HL-60 (cell line): ENCODE measurements around the gene TADA2A.

Source experiments
- DNase-seq, 2 experiments: peaks; one replicate each; pipeline ENCODE4 v3.0.0-alpha.2; 2010 to 2020; ENCODE audit warnings: low read depth in 1 of 2, low spot score in 1 of 2
- H3K27ac ChIP-seq: fragments of 250-450 bp; sonication (Bioruptor Pico); replicated peaks from 2 replicates; pipeline ENCODE4 v1.5.1; 2020; ENCODE audit warnings: mild to moderate bottlenecking, moderate library complexity
- H3K27me3 ChIP-seq: fragments of 250-450 bp; sonication (Bioruptor Pico); 2 replicates; pipeline ENCODE4 v1.5.1; 2021; ENCODE audit warnings: mild to moderate bottlenecking, moderate library complexity; ENCODE audit not compliant: insufficient read depth, poor library complexity, severe bottlenecking
- H3K4me3 ChIP-seq: replicated peaks from 2 replicates; pipeline ENCODE4 v1.5.1; 2011; ENCODE audit warnings: mild to moderate bottlenecking, control low read depth, low read length; ENCODE audit not compliant: insufficient read depth
- GABPA ChIP-seq: IDR thresholded peaks from 2 replicates; pipeline ENCODE4 v1.6.1; 2012; ENCODE audit warnings: low read depth
- POLR2AphosphoS5 ChIP-seq: IDR thresholded peaks from 2 replicates; pipeline ENCODE4 v1.6.1; 2012; ENCODE audit warnings: low read depth
- SPI1 ChIP-seq: IDR thresholded peaks from 2 replicates; pipeline ENCODE4 v1.6.1; 2012; ENCODE audit warnings: low read depth, mild to moderate bottlenecking, borderline replicate concordance
- TF ChIP-seq, protein P1 (sequence below): IDR thresholded peaks from 2 replicates; pipeline ENCODE4 v1.6.1; 2012; ENCODE audit warnings: low read depth; ENCODE audit not compliant: insufficient replicate concordance
- TF ChIP-seq, protein P2 (sequence below): IDR thresholded peaks from one replicate; pipeline ENCODE4 v1.5.1; 2011; ENCODE audit warnings: low read length, control low read depth, inconsistent platforms; ENCODE audit not compliant: insufficient read depth

The TADA2A gene

GRCh38 chr17:37382056-37382455, 24.6 kb upstream of the TADA2A start:
- TF ChIP-seq, protein P1, sequence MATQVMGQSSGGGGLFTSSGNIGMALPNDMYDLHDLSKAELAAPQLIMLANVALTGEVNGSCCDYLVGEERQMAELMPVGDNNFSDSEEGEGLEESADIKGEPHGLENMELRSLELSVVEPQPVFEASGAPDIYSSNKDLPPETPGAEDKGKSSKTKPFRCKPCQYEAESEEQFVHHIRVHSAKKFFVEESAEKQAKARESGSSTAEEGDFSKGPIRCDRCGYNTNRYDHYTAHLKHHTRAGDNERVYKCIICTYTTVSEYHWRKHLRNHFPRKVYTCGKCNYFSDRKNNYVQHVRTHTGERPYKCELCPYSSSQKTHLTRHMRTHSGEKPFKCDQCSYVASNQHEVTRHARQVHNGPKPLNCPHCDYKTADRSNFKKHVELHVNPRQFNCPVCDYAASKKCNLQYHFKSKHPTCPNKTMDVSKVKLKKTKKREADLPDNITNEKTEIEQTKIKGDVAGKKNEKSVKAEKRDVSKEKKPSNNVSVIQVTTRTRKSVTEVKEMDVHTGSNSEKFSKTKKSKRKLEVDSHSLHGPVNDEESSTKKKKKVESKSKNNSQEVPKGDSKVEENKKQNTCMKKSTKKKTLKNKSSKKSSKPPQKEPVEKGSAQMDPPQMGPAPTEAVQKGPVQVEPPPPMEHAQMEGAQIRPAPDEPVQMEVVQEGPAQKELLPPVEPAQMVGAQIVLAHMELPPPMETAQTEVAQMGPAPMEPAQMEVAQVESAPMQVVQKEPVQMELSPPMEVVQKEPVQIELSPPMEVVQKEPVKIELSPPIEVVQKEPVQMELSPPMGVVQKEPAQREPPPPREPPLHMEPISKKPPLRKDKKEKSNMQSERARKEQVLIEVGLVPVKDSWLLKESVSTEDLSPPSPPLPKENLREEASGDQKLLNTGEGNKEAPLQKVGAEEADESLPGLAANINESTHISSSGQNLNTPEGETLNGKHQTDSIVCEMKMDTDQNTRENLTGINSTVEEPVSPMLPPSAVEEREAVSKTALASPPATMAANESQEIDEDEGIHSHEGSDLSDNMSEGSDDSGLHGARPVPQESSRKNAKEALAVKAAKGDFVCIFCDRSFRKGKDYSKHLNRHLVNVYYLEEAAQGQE, result no peak
- no peak overlapping the region for H3K4me3 ChIP-seq
- H3K27me3 ChIP-seq, result no peaks in the 10 kb centered on the region
- DNase-seq, result no peak
- no peak overlapping the region for H3K27ac ChIP-seq

GRCh38 chr17:37384560-37385149, 22.0 kb upstream of the TADA2A start:
- Histone ChIP-seq H3K27ac (no peak overlapping the region), H3K4me3 (no peak overlapping the region), H3K27me3 (no peaks in the 10 kb centered on the region)
- TF ChIP-seq SPI1 (no peak), GABPA (no peak), POLR2AphosphoS5 (no peak)
- TF ChIP-seq, protein P1, result no peak
- TF ChIP-seq, protein P2, sequence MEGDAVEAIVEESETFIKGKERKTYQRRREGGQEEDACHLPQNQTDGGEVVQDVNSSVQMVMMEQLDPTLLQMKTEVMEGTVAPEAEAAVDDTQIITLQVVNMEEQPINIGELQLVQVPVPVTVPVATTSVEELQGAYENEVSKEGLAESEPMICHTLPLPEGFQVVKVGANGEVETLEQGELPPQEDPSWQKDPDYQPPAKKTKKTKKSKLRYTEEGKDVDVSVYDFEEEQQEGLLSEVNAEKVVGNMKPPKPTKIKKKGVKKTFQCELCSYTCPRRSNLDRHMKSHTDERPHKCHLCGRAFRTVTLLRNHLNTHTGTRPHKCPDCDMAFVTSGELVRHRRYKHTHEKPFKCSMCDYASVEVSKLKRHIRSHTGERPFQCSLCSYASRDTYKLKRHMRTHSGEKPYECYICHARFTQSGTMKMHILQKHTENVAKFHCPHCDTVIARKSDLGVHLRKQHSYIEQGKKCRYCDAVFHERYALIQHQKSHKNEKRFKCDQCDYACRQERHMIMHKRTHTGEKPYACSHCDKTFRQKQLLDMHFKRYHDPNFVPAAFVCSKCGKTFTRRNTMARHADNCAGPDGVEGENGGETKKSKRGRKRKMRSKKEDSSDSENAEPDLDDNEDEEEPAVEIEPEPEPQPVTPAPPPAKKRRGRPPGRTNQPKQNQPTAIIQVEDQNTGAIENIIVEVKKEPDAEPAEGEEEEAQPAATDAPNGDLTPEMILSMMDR, result no peak
- no peak for DNase-seq

DNA sequence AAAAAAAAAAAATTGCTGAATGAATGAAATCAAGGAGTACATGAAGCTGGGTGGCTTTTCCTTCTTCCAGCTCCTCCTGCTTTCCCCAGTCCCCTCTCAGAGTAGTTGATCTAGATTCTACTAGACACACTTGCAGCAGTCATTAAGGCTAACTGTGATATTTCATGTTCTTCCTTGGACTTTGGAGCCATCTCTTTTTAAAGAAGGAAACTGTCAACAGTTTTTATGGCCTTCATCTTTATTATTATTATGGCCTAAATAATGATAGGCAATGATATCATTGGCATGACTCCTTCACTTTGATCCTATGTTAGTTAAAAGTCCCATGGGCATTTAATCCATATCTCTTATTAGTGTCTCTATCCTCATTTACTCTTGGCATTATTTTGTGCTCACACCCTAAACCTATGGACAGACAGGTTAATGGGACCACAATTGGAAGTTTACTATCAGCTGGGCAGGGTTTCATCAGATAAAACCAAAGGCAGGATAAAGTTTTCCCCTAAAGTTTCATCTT, 21.2 kb upstream of the TADA2A start:
- H3K27me3 ChIP-seq, result no peaks in the 10 kb centered on the region
- TF ChIP-seq, protein P1, result no peak
- no peak for TF ChIP-seq GABPA
- H3K4me3 ChIP-seq, result no peak overlapping the region
- DNase-seq, result no peak
- H3K27ac ChIP-seq, result no peak overlapping the region

DNA sequence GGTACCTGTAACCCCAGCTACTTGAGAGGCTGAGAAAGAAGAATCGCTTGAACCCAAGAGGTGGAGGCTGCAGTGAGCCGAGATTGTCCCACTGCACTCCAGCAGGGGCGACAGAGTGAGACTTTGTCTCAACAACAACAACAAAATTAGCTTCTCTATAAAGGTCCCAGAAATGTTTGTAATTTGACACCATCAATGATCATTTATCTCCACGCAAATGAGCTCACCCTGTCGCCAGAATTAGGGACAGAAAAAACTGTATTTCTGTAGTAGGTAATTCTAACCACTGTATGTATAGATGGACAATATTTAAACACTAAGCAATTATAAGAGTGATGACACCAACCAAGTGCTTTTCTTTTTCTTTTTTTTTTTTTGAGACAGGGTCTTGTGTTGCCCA, 20.2 kb upstream of the TADA2A start:
- TF ChIP-seq, protein P1, result no peak
- TF ChIP-seq GABPA (no peak), SPI1 (no peak), POLR2AphosphoS5 (no peak)
- Histone ChIP-seq H3K4me3 (no peak overlapping the region), H3K27me3 (no peaks in the 10 kb centered on the region), H3K27ac (no peak overlapping the region)
- DNase-seq, result no peak
